Liver (tissue), 9 donors: Measurements from ENCODE around the gene POMGNT1. TPM values are rescaled to one million over a fixed set of nuclear protein-coding genes. Genes with fewer than 3 reads are reported as not detected.
"Not testable (repeated sequence)": the region's sequence is repeated elsewhere in the genome, so short reads cannot be mapped to it uniquely, and the experiment has no call there.

Experiments used
- DNase-seq: peaks from one replicate; pipeline ENCODE4 v3.0.0-alpha.2; 2017; ENCODE audit warnings: low spot score
- H3K27ac ChIP-seq, 2 donors: one replicate each; pipeline ENCODE4 v1.7.0; 2013; ENCODE audit warnings: inconsistent platforms in 2 of 2, low read length in 2 of 2, control low read depth in 1 of 2, low read depth in 1 of 2, mild to moderate bottlenecking in 1 of 2
- H3K27me3 ChIP-seq, 4 donors: one replicate each; pipeline versions ENCODE4 v1.6.1 to v1.7.0; 2013; ENCODE audit warnings: low read length in 3 of 4, inconsistent platforms in 1 of 4, mild to moderate bottlenecking in 1 of 4, moderate library complexity in 1 of 4; ENCODE audit not compliant: control insufficient read depth in 4 of 4, insufficient read depth in 4 of 4
- H3K36me3 ChIP-seq, 4 donors: one replicate each; pipeline versions ENCODE4 v1.6.1 to v1.7.0; 2013; ENCODE audit warnings: low read length in 3 of 4, mild to moderate bottlenecking in 3 of 4, low read depth in 1 of 4, moderate library complexity in 1 of 4; ENCODE audit not compliant: control insufficient read depth in 4 of 4, insufficient read depth in 3 of 4
- H3K4me1 ChIP-seq, 4 donors: one replicate each; pipeline versions ENCODE4 v1.6.1 to v1.7.0; 2013; ENCODE audit warnings: low read length in 3 of 4, mild to moderate bottlenecking in 3 of 4, moderate library complexity in 1 of 4; ENCODE audit not compliant: control insufficient read depth in 4 of 4, insufficient read depth in 4 of 4
- H3K4me3 ChIP-seq, 3 donors: one replicate each; pipeline versions ENCODE4 v1.6.1 to v1.7.0; 2013; ENCODE audit warnings: low read length in 3 of 3, control low read depth in 1 of 3, low read depth in 1 of 3, mild to moderate bottlenecking in 1 of 3
- H3K9ac ChIP-seq, 2 donors: one replicate each; pipeline ENCODE4 v1.7.0; 2013; ENCODE audit warnings: low read length in 2 of 2, mild to moderate bottlenecking in 2 of 2, moderate library complexity in 2 of 2, control low read depth in 1 of 2, low read depth in 1 of 2
- H3K9me3 ChIP-seq, 4 donors: one replicate each; pipeline versions ENCODE4 v1.6.1 to v1.7.0; 2013; ENCODE audit warnings: low read length in 3 of 4; ENCODE audit not compliant: control insufficient read depth in 4 of 4
- EGR1 ChIP-seq, 2 donors: IDR thresholded peaks; 2 replicates each; pipeline ENCODE4 v1.6.1; 2016 to 2018; ENCODE audit warnings: antibody characterized with exemption in 2 of 2, low read depth in 2 of 2
- FOXA2 ChIP-seq: IDR thresholded peaks from 2 replicates; pipeline ENCODE4 v1.6.1; 2016; ENCODE audit warnings: antibody characterized with exemption
- HNF4G ChIP-seq: IDR thresholded peaks from 2 replicates; pipeline ENCODE4 v1.6.1; 2016; ENCODE audit warnings: antibody characterized with exemption
- JUND ChIP-seq, 2 donors: IDR thresholded peaks; 2 replicates each; pipeline ENCODE4 v1.6.1; 2016; ENCODE audit warnings: antibody characterized with exemption in 2 of 2
- NR2F2 ChIP-seq: IDR thresholded peaks from 2 replicates; pipeline ENCODE4 v1.6.1; 2016; ENCODE audit warnings: antibody characterized with exemption
- RAD21 ChIP-seq, 2 donors: IDR thresholded peaks; 2 replicates each; pipeline ENCODE4 v1.6.1; 2016; ENCODE audit warnings: antibody characterized with exemption in 2 of 2, mild to moderate bottlenecking in 2 of 2
- RXRA ChIP-seq, 2 donors: IDR thresholded peaks; 2 replicates each; pipeline ENCODE4 v1.6.1; 2017 to 2018; ENCODE audit warnings: antibody characterized with exemption in 2 of 2, mild to moderate bottlenecking in 1 of 2
- SP1 ChIP-seq: IDR thresholded peaks from 2 replicates; pipeline ENCODE4 v1.6.1; 2018; ENCODE audit warnings: antibody characterized with exemption, mild to moderate bottlenecking
- TAF1 ChIP-seq: conservative IDR thresholded peaks from 2 replicates; pipeline ENCODE4 v1.6.1; 2016; ENCODE audit warnings: antibody characterized with exemption, mild to moderate bottlenecking
- WGBS: extraction: QIAGEN DNeasy Blood & Tissue Kit; methylation state at CpG from one replicate; pipeline ENCODE4 v1.1.7; 2013; 5-methylcytosine and 5-hydroxymethylcytosine counted together
- polyA plus RNA-seq, 2 donors: library from polyadenylated mRNA; stranded (reverse) in 1 of 2; unstranded in 1 of 2; fragments of 200-250 nt in 1 of 2; fragments of >200 nt in 1 of 2; fragmentation: Nextera tagmentation in 1 of 2; extraction: Ambion mirVana in 1 of 2; gene quantifications; one replicate each; pipeline versions ENCODE4 v1.2.1 to v1.2.3, GENCODE V29; 2013 to 2015
- total RNA-seq, 2 donors: library from RNA; depleted of rRNA; stranded (reverse); fragments of >200 nt; gene quantifications; one replicate each; pipeline ENCODE4 v1.2.3, GENCODE V29; 2014
- TF ChIP-seq, protein P1 (sequence below): fragments of 150-350 bp; IDR thresholded peaks from 2 replicates; pipeline ENCODE4 v1.5.1; 2017; ENCODE audit warnings: improper control_type of control experiment, low read depth, low read length; ENCODE audit not compliant: missing input control
- TF ChIP-seq, protein P2 (sequence below): IDR thresholded peaks from 2 replicates; pipeline ENCODE4 v1.6.1; 2016; ENCODE audit warnings: antibody characterized with exemption
- TF ChIP-seq, protein P3 (sequence below): IDR thresholded peaks from 2 replicates; pipeline ENCODE4 v1.6.1; 2016; ENCODE audit warnings: antibody characterized with exemption
- TF ChIP-seq, protein P4 (sequence below): IDR thresholded peaks from 2 replicates; pipeline ENCODE4 v1.6.1; 2016; ENCODE audit warnings: antibody characterized with exemption
- TF ChIP-seq, protein P5 (sequence below): IDR thresholded peaks from 2 replicates; pipeline ENCODE4 v1.6.1; 2016; ENCODE audit warnings: antibody characterized with exemption, mild to moderate bottlenecking
- donor health status: healthy.
- donor health status: healthy.
- donor health status: healthy.
- donor health status: healthy.
- donor health status: healthy.

POMGNT1 gene
- total and polyA plus RNA-seq, 4 donors: 10.3 to 32.0 (median 31.0) TPM

DNA sequence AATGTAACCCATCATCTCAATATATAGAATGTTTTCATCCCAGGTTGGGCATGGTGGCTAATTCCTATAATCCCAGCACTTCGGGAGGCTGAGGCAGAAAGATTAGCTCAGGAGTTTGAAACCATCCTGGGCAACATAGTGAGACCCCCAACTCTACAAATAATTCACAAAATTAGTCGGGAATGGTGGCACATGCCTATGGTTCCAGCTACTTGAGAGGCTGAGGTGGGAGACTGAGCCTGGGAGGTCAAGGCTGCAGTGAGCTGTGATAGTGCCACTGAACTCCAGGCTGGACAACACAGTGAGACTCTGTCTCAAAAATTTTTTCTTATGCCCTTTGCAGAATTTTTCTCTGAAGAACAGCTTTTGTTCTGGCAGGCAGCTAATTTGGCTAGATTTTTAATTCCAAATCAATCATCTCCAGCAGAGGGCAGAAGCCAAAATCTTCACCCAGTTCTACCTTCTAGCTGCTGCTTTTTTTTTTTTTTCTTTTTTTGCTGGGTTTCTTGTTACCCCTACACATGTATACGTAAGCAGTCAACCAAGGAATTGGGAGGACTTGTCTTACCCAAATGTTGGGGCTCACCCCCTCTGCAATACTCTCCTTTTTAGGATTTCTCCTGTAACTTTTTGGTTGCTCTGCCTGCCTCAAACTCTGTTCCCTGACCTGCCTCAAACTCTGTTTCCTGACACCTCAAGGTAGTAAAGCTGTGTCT lies 46.6 kb upstream of the POMGNT1 start:
- 61% methylated on average over 3 of the region's 3 CpGs for whole genome bisulfite sequencing
- no peak for DNase-seq
- Histone ChIP-seq H3K4me1 (peaks cover 1 to 16% (median 9%) of the 10 kb centered on the region in 4 donors), H3K9ac (no peak overlapping the region), H3K9me3 (no peaks in the 10 kb centered on the region), H3K27ac (no peak overlapping the region), H3K27me3 (no peaks in the 10 kb centered on the region), H3K4me3 (no peak overlapping the region), H3K36me3 (no peaks in the 10 kb centered on the region)
- TF ChIP-seq, protein P1, sequence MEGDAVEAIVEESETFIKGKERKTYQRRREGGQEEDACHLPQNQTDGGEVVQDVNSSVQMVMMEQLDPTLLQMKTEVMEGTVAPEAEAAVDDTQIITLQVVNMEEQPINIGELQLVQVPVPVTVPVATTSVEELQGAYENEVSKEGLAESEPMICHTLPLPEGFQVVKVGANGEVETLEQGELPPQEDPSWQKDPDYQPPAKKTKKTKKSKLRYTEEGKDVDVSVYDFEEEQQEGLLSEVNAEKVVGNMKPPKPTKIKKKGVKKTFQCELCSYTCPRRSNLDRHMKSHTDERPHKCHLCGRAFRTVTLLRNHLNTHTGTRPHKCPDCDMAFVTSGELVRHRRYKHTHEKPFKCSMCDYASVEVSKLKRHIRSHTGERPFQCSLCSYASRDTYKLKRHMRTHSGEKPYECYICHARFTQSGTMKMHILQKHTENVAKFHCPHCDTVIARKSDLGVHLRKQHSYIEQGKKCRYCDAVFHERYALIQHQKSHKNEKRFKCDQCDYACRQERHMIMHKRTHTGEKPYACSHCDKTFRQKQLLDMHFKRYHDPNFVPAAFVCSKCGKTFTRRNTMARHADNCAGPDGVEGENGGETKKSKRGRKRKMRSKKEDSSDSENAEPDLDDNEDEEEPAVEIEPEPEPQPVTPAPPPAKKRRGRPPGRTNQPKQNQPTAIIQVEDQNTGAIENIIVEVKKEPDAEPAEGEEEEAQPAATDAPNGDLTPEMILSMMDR: peak; percentile 39
- peak; percentile 44 to 55 for TF ChIP-seq RAD21 (IDR thresholded peaks at IDR 0.05)
- TF ChIP-seq, protein P2, sequence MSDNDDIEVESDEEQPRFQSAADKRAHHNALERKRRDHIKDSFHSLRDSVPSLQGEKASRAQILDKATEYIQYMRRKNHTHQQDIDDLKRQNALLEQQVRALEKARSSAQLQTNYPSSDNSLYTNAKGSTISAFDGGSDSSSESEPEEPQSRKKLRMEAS: no peak
- TF ChIP-seq SP1: no peak

DNA sequence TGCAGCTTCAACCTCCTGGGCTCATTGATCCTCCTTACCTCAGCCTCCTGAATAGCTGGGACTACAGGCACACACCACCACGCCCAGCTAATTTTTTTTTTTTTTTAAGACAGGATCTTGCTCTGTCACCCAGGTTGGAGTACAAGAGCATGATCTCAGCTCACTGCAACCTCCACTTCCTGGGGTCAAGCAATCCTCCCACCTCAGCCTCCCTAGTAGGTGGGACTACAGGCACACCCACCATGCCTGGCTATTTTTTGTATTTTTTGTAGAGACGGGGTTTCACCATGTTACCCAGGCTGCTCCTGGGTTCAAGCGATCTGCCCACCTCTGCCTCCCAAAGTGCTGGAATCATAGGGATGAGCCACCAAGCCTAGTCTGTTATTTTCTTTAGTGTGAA lies 45.6 kb upstream of the POMGNT1 start:
- not testable (repeated sequence) for H3K27ac ChIP-seq, H3K4me3 ChIP-seq, H3K27me3 ChIP-seq, H3K9ac ChIP-seq, H3K9me3 ChIP-seq, H3K36me3 ChIP-seq, DNase-seq
- H3K4me1 ChIP-seq: peaks cover 1 to 16% (median 9%) of the 10 kb centered on the region in 4 donors
- WGBS: 95% methylated on average over 3 of the region's 3 CpGs

DNA sequence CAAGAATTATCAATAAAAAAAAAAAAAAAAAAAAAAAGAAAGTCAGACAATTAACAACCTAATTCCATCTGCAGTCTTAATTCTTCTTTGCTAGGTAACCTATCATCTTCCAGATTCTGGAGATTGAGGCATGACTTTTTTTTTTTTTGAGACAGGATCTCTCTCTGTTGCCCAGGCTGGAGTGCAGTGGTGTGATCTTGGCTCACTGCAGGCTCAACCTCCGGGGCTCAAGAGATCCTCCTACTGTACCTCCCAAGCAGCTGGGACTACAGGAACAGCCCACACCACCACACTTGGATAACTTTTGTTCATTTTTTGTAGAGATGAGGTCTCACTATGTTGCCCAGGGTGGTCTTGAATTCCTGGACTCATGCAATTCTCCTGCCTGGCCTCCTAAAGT lies 44.7 kb upstream of the POMGNT1 start:
- WGBS: 74% methylated on average over 1 of the region's 1 CpG
- TF ChIP-seq, protein P3, sequence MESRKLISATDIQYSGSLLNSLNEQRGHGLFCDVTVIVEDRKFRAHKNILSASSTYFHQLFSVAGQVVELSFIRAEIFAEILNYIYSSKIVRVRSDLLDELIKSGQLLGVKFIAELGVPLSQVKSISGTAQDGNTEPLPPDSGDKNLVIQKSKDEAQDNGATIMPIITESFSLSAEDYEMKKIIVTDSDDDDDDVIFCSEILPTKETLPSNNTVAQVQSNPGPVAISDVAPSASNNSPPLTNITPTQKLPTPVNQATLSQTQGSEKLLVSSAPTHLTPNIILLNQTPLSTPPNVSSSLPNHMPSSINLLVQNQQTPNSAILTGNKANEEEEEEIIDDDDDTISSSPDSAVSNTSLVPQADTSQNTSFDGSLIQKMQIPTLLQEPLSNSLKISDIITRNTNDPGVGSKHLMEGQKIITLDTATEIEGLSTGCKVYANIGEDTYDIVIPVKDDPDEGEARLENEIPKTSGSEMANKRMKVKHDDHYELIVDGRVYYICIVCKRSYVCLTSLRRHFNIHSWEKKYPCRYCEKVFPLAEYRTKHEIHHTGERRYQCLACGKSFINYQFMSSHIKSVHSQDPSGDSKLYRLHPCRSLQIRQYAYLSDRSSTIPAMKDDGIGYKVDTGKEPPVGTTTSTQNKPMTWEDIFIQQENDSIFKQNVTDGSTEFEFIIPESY: no peak
- TF ChIP-seq, protein P4, sequence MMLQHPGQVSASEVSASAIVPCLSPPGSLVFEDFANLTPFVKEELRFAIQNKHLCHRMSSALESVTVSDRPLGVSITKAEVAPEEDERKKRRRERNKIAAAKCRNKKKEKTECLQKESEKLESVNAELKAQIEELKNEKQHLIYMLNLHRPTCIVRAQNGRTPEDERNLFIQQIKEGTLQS: no peak
- TF ChIP-seq HNF4G (no peak), SP1 (no peak), RXRA (IDR thresholded peaks at IDR 0.05) (no peak), FOXA2 (no peak), JUND (IDR thresholded peaks at IDR 0.05) (no peak), NR2F2 (no peak), TAF1 (no peak), EGR1 (IDR thresholded peaks at IDR 0.05; ENCODE audit: low read depth in 2 of 2) (no peak)
- TF ChIP-seq, protein P5, sequence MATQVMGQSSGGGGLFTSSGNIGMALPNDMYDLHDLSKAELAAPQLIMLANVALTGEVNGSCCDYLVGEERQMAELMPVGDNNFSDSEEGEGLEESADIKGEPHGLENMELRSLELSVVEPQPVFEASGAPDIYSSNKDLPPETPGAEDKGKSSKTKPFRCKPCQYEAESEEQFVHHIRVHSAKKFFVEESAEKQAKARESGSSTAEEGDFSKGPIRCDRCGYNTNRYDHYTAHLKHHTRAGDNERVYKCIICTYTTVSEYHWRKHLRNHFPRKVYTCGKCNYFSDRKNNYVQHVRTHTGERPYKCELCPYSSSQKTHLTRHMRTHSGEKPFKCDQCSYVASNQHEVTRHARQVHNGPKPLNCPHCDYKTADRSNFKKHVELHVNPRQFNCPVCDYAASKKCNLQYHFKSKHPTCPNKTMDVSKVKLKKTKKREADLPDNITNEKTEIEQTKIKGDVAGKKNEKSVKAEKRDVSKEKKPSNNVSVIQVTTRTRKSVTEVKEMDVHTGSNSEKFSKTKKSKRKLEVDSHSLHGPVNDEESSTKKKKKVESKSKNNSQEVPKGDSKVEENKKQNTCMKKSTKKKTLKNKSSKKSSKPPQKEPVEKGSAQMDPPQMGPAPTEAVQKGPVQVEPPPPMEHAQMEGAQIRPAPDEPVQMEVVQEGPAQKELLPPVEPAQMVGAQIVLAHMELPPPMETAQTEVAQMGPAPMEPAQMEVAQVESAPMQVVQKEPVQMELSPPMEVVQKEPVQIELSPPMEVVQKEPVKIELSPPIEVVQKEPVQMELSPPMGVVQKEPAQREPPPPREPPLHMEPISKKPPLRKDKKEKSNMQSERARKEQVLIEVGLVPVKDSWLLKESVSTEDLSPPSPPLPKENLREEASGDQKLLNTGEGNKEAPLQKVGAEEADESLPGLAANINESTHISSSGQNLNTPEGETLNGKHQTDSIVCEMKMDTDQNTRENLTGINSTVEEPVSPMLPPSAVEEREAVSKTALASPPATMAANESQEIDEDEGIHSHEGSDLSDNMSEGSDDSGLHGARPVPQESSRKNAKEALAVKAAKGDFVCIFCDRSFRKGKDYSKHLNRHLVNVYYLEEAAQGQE: no peak
- TF ChIP-seq, protein P1: no peak
- Histone ChIP-seq H3K9me3 (no peaks in the 10 kb centered on the region), H3K36me3 (no peaks in the 10 kb centered on the region), H3K4me1 (peaks cover under 1 to 12% (median 8%) of the 10 kb centered on the region in 4 donors), H3K27me3 (no peaks in the 10 kb centered on the region), H3K27ac (no peak overlapping the region), H3K4me3 (no peak overlapping the region), H3K9ac (no peak overlapping the region)
- DNase-seq: no peak

DNA sequence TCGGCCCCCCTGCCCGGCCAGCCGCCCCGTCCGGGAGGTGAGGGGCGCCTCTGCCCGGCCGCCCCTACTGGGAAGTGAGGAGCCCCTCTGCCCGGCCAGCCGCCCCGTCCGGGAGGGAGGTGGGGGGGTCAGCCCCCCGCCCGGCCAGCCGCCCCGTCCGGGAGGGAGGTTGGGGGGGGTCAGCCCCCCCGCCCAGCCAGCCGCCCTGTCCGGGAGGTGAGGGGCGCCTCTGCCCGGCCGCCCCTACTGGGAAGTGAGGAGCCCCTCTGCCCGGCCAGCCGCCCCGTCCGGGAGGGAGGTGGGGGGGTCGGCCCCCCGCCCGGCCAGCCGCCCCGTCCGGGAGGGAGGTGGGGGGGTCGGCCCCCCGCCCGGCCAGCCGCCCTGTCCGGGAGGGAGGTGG lies 43.5 kb upstream of the POMGNT1 start:
- H3K9me3 ChIP-seq, H3K9ac ChIP-seq, H3K4me1 ChIP-seq, H3K4me3 ChIP-seq, H3K27ac ChIP-seq, H3K27me3 ChIP-seq, H3K36me3 ChIP-seq, DNase-seq: not testable (repeated sequence)
- WGBS: 87% methylated on average over 11 of the region's 38 CpGs
